ENCODE measurements around the gene SIPA1L3.

SIPA1L3 gene

DNA sequence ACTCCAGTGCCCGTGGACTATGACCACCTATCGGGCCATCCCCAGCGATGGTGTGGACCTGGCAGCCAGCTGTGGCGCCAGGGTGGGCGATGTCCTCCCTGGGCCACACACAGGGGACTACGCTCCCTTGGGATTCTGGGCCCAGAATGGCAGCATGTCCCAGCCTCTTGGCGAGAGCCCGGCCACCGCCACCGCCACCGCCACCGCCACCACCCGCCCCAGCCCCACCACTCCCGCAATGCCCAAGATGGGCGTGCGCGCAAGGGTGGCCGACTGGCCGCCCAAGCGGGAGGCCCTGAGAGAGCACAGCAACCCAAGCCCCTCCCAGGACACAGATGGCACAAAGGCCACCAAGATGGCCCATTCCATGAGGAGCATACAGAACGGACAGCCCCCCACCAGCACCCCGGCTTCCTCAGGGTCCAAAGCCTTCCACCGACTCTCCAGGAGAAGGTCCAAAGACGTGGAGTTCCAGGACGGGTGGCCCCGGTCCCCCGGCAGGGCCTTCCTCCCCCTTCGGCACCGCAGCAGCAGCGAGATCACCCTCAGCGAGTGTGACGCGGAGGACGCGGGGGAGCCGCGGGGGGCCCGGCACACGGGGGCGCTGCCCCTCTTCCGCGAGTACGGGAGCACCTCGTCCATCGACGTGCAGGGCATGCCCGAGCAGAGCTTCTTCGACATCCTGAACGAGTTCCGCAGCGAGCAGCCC lies 174.7 kb downstream of the SIPA1L3 start:
- peaks cover 9% of the 10 kb centered on the region for H3K4me1 ChIP-seq (ENCODE audit: insufficient read depth, low read length)
- H3K36me3 ChIP-seq (ENCODE audit: insufficient read depth, low read length) = peaks cover 4% of the 10 kb centered on the region
- H3K9ac ChIP-seq (ENCODE audit: low read depth, low read length) = no peak overlapping the region
- H3K9me3 ChIP-seq (ENCODE audit: control insufficient read depth, insufficient read depth, low read length) = 0 out of 2 replicates have a peak, but pooled peaks cover under 1% of the 10 kb centered on the region

- Histone ChIP-seq H3K36me3 (ENCODE audit: insufficient read depth, low read length) (peaks cover 4% of the 10 kb centered on the region), H3K9ac (ENCODE audit: low read depth, low read length) (no peak overlapping the region), H3K4me1 (ENCODE audit: insufficient read depth, low read length) (peaks cover 9% of the 10 kb centered on the region), H3K9me3 (ENCODE audit: control insufficient read depth, insufficient read depth, low read length) (no peaks in the 10 kb centered on the region)
Measured at GRCh38 chr19:38082256-38083118, 175.5 kb downstream of the SIPA1L3 start.

GRCh38 chr19:38084196-38084595 lies 177.2 kb downstream of the SIPA1L3 start:
- Histone ChIP-seq H3K36me3 (ENCODE audit: insufficient read depth, low read length) (peaks cover 4% of the 10 kb centered on the region), H3K9ac (ENCODE audit: low read depth, low read length) (no peak overlapping the region), H3K4me1 (ENCODE audit: insufficient read depth, low read length) (peaks cover 9% of the 10 kb centered on the region), H3K9me3 (ENCODE audit: control insufficient read depth, insufficient read depth, low read length) (no peaks in the 10 kb centered on the region)

- Histone ChIP-seq H3K9me3 (ENCODE audit: control insufficient read depth, insufficient read depth, low read length) (no peaks in the 10 kb centered on the region), H3K36me3 (ENCODE audit: insufficient read depth, low read length) (no peaks in the 10 kb centered on the region), H3K4me1 (ENCODE audit: insufficient read depth, low read length) (no peaks in the 10 kb centered on the region), H3K9ac (ENCODE audit: low read depth, low read length) (no peak overlapping the region)
Measured at GRCh38 chr19:38089440-38089839, 182.4 kb downstream of the SIPA1L3 start.

DNA sequence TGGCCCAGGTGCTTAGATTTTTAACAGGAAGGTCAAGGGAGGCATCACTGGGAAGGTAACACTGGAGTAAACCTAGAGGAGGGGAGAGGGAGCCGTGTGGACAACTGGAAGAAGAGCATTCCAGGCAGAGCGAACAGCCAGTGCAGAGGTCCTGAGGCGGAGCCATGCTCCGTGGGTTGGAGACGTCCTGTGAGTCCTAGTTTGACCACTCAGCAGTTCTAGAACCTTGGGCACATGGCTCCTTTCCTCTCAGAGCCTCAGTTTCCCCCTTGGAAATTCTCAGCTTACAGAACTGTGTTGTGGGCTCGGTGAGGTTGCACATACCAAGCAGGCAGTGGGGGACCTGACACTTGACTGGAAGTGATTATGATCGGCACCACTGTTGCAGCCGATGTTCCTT lies 186.1 kb downstream of the SIPA1L3 start:
- no peaks in the 10 kb centered on the region for H3K9me3 ChIP-seq (ENCODE audit: control insufficient read depth, insufficient read depth, low read length)
- H3K9ac ChIP-seq (ENCODE audit: low read depth, low read length) = no peak overlapping the region
- H3K36me3 ChIP-seq (ENCODE audit: insufficient read depth, low read length) = peaks cover 6% of the 10 kb centered on the region; the same call in 1 of the 2 replicates
- no peaks in the 10 kb centered on the region; the same call in 1 of the 2 replicates for H3K4me1 ChIP-seq (ENCODE audit: insufficient read depth, low read length)

GRCh38 chr19:38093587-38093986 lies 186.6 kb downstream of the SIPA1L3 start:
- Histone ChIP-seq H3K36me3 (ENCODE audit: insufficient read depth, low read length) (peaks cover 6% of the 10 kb centered on the region; the same call in 1 of the 2 replicates), H3K9ac (ENCODE audit: low read depth, low read length) (no peak overlapping the region), H3K4me1 (ENCODE audit: insufficient read depth, low read length) (no peaks in the 10 kb centered on the region; the same call in 1 of the 2 replicates), H3K9me3 (ENCODE audit: control insufficient read depth, insufficient read depth, low read length) (no peaks in the 10 kb centered on the region)

- Histone ChIP-seq H3K36me3 (ENCODE audit: insufficient read depth, low read length) (peaks cover 17% of the 10 kb centered on the region), H3K9ac (ENCODE audit: low read depth, low read length) (no peak overlapping the region), H3K9me3 (ENCODE audit: control insufficient read depth, insufficient read depth, low read length) (peaks cover 8% of the 10 kb centered on the region), H3K4me1 (ENCODE audit: insufficient read depth, low read length) (no peaks in the 10 kb centered on the region; the same call in 1 of the 2 replicates)
Measured at GRCh38 chr19:38095411-38096308, 188.7 kb downstream of the SIPA1L3 start.

DNA sequence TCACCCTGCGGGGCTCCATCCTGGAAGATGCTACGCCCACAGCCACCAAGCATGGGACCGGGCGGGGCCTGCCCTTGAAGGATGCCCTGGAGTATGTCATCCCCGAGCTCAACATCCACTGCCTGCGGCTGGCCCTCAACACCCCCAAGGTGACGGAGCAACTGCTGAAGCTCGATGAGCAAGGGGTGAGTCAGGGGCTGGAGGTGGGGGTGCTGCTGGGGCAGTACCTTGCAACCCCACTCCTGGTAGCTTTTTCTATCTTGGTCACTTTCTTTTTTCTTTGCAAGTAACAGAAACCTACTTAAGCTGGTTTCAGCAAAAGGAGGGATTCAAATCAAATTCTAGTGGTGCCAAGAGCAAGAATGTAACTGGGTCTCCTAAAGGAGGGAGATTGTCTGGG lies 193.0 kb downstream of the SIPA1L3 start:
- Histone ChIP-seq H3K36me3 (ENCODE audit: insufficient read depth, low read length) (peaks cover 19% of the 10 kb centered on the region), H3K4me1 (ENCODE audit: insufficient read depth, low read length) (no peaks in the 10 kb centered on the region; the same call in 1 of the 2 replicates), H3K9me3 (ENCODE audit: control insufficient read depth, insufficient read depth, low read length) (peaks cover 8% of the 10 kb centered on the region), H3K9ac (ENCODE audit: low read depth, low read length) (no peak overlapping the region)

GRCh38 chr19:38100589-38100988 lies 193.6 kb downstream of the SIPA1L3 start:
- Histone ChIP-seq H3K36me3 (ENCODE audit: insufficient read depth, low read length) (peaks cover 19% of the 10 kb centered on the region), H3K9me3 (ENCODE audit: control insufficient read depth, insufficient read depth, low read length) (peaks cover 8% of the 10 kb centered on the region), H3K4me1 (ENCODE audit: insufficient read depth, low read length) (no peaks in the 10 kb centered on the region; the same call in 1 of the 2 replicates), H3K9ac (ENCODE audit: low read depth, low read length) (no peak overlapping the region)

- Histone ChIP-seq H3K4me1 (ENCODE audit: insufficient read depth, low read length) (no peaks in the 10 kb centered on the region), H3K9ac (ENCODE audit: low read depth, low read length) (no peak overlapping the region), H3K36me3 (ENCODE audit: insufficient read depth, low read length) (peaks cover 14% of the 10 kb centered on the region; the same call in 1 of the 2 replicates), H3K9me3 (ENCODE audit: control insufficient read depth, insufficient read depth, low read length) (peaks cover 8% of the 10 kb centered on the region)
Measured at GRCh38 chr19:38101723-38102122, 194.7 kb downstream of the SIPA1L3 start.

DNA sequence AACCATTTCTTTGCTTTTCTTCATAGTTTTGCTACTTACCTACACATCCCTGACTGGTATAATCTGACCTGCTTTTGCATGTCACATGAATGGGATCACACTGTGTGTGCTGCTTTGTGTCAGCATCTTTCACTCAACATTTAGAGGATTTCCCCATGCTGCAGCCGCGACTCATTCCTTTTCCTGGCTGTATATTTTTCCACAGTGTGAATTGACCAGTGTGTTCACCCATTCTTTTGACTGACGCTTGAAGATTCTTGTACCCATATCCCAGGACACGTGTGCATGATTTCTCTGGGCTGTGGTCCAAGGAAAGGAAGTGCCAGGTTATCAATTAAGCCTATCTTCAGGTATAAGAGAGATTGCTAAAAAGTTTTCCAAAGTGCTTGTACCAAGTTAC lies 198.6 kb downstream of the SIPA1L3 start:
- Histone ChIP-seq H3K4me1 (ENCODE audit: insufficient read depth, low read length) (no peaks in the 10 kb centered on the region), H3K9ac (ENCODE audit: low read depth, low read length) (no peak overlapping the region), H3K9me3 (ENCODE audit: control insufficient read depth, insufficient read depth, low read length) (no peaks in the 10 kb centered on the region), H3K36me3 (ENCODE audit: insufficient read depth, low read length) (0 out of 2 replicates have a peak, but pooled peaks cover 3% of the 10 kb centered on the region)

GRCh38 chr19:38107129-38107528 lies 200.1 kb downstream of the SIPA1L3 start:
- Histone ChIP-seq H3K9me3 (ENCODE audit: control insufficient read depth, insufficient read depth, low read length) (no peaks in the 10 kb centered on the region), H3K36me3 (ENCODE audit: insufficient read depth, low read length) (peaks cover 7% of the 10 kb centered on the region; the same call in 1 of the 2 replicates), H3K9ac (ENCODE audit: low read depth, low read length) (no peak overlapping the region), H3K4me1 (ENCODE audit: insufficient read depth, low read length) (no peaks in the 10 kb centered on the region)

- Histone ChIP-seq H3K36me3 (ENCODE audit: insufficient read depth, low read length) (peaks cover 4% of the 10 kb centered on the region; the same call in 1 of the 2 replicates), H3K9ac (ENCODE audit: low read depth, low read length) (no peak overlapping the region), H3K4me1 (ENCODE audit: insufficient read depth, low read length) (no peaks in the 10 kb centered on the region), H3K9me3 (ENCODE audit: control insufficient read depth, insufficient read depth, low read length) (no peaks in the 10 kb centered on the region)
Measured at GRCh38 chr19:38111898-38112297, 204.9 kb downstream of the SIPA1L3 start.

GRCh38 chr19:38114651-38115050 lies 207.6 kb downstream of the SIPA1L3 start:
- H3K36me3 ChIP-seq (ENCODE audit: insufficient read depth, low read length) = peaks cover 8% of the 10 kb centered on the region
- H3K9ac ChIP-seq (ENCODE audit: low read depth, low read length) = no peak overlapping the region
- H3K9me3 ChIP-seq (ENCODE audit: control insufficient read depth, insufficient read depth, low read length) = no peaks in the 10 kb centered on the region
- H3K4me1 ChIP-seq (ENCODE audit: insufficient read depth, low read length) = no peaks in the 10 kb centered on the region
